H1 (cell line): Measurements from ENCODE around the gene OR5B21. TPM values are rescaled to one million over a fixed set of nuclear protein-coding genes. Genes with fewer than 3 reads are reported as not detected.

Experiments used
- CTCF ChIA-PET: fragments of 300-600 bp; sonication (Branson Sonifier 250); formaldehyde crosslinking; loops from one replicate; lab custom pipeline; 2021; ENCODE audit not compliant: partially characterized antibody; lab: Charles Lee
- POLR2A ChIA-PET: fragments of 300-600 bp; sonication (Branson Sonifier 250); formaldehyde crosslinking; loops from one replicate; lab custom pipeline; 2021; ENCODE audit warnings: inconsistent platforms; ENCODE audit not compliant: partially characterized antibody; lab: Charles Lee
- DNase-seq, 2 experiments: peaks; one replicate each; pipeline versions ENCODE4 v3.0.0 to v3.0.0-alpha.2; 2010 to 2022; ENCODE audit warnings: low spot score in 2 of 2, low read depth in 1 of 2, mixed read lengths in 1 of 2
- FAIRE-seq: peaks from 2 replicates; lab custom pipeline; 2011; peaks lifted over from hg19 to GRCh38; lab: Jason Lieb, UNC
- H2AFZ ChIP-seq: 2 replicates; pipeline ENCODE4 v1.8.1; 2012; ENCODE audit warnings: low read length, inconsistent platforms
- H2AK5ac ChIP-seq: 2 replicates; pipeline ENCODE4 v1.6.1; 2013; ENCODE audit warnings: low read depth, low read length
- H2BK120ac ChIP-seq: replicated peaks from 2 replicates; pipeline ENCODE3; 2013; ENCODE audit warnings: low read depth, low read length, inconsistent platforms
- H2BK12ac ChIP-seq: 2 replicates; pipeline ENCODE4 v1.6.1; 2013; ENCODE audit warnings: low read depth, low read length
- H2BK15ac ChIP-seq: 2 replicates; pipeline ENCODE4 v1.6.1; 2013; ENCODE audit warnings: low read length
- H2BK20ac ChIP-seq: 2 replicates; pipeline ENCODE4 v1.6.1; 2013; ENCODE audit warnings: low read length
- H2BK5ac ChIP-seq: 2 replicates; pipeline ENCODE4 v1.6.1; 2013; ENCODE audit warnings: low read depth, low read length
- H3K14ac ChIP-seq: 2 replicates; pipeline ENCODE4 v1.6.1; 2013; ENCODE audit warnings: inconsistent platforms; ENCODE audit not compliant: insufficient read length
- H3K18ac ChIP-seq: 2 replicates; pipeline ENCODE4 v1.6.1; 2013; ENCODE audit warnings: low read length; ENCODE audit errors: extremely low read depth
- H3K23ac ChIP-seq: 2 replicates; pipeline ENCODE4 v1.6.1; 2013; ENCODE audit warnings: inconsistent platforms; ENCODE audit not compliant: insufficient read length
- H3K23me2 ChIP-seq: 2 replicates; pipeline ENCODE4 v1.6.1; 2013; ENCODE audit warnings: low read depth, low read length
- H3K27ac ChIP-seq: 2 replicates; pipeline ENCODE4 v1.6.1; 2011; ENCODE audit warnings: low read depth, low read length, inconsistent platforms
- H3K27me3 ChIP-seq, 4 experiments: replicated peaks in 1 of 4; 1 replicate in 1 of 4; 2 replicates in 3 of 4; pipeline versions ENCODE4 v1.6.1 to v1.8.1; 2011 to 2013; ENCODE audit warnings: low read length in 3 of 4, mild to moderate bottlenecking in 3 of 4, inconsistent platforms in 2 of 4, mixed read lengths in 2 of 4, moderate library complexity in 1 of 4; ENCODE audit not compliant: control insufficient read depth in 3 of 4, insufficient read depth in 3 of 4; ENCODE audit errors: extremely low read depth in 1 of 4
- H3K36me3 ChIP-seq, 4 experiments: 2 replicates each; pipeline versions ENCODE4 v1.6.1 to v1.8.1; 2011 to 2013; ENCODE audit warnings: mild to moderate bottlenecking in 4 of 4, low read length in 3 of 4, moderate library complexity in 2 of 4, control low read depth in 1 of 4, inconsistent platforms in 1 of 4; ENCODE audit not compliant: insufficient read depth in 4 of 4, control insufficient read depth in 2 of 4
- H3K4ac ChIP-seq: replicated peaks from 2 replicates; pipeline ENCODE3; 2013; ENCODE audit warnings: low read length, low read depth, mixed read lengths, inconsistent platforms; ENCODE audit not compliant: insufficient read length
- H3K4me1 ChIP-seq, 4 experiments: replicated peaks in 1 of 4; 1 replicate in 1 of 4; 2 replicates in 3 of 4; pipeline versions ENCODE4 v1.6.1 to v1.8.1; 2011 to 2013; ENCODE audit warnings: low read length in 3 of 4, inconsistent platforms in 2 of 4, mixed read lengths in 1 of 4; ENCODE audit not compliant: insufficient read depth in 4 of 4, control insufficient read depth in 3 of 4
- H3K4me2 ChIP-seq, 2 experiments: 2 replicates each; pipeline versions ENCODE4 v1.6.1 to v1.8.1; 2011 to 2013; ENCODE audit warnings: low read depth in 2 of 2, low read length in 2 of 2, control low read depth in 1 of 2, inconsistent platforms in 1 of 2, mild to moderate bottlenecking in 1 of 2; ENCODE audit not compliant: insufficient read depth in 1 of 2
- H3K4me3 ChIP-seq, 4 experiments: fragments of 200-600, 300-600 bp in 1 of 4; sonication (generic), shearing (Covaris generic), sonication (Bioruptor Twin) in 1 of 4; 2 replicates each; pipeline versions ENCODE4 v1.5.1 to v1.8.1; 2011 to 2016; ENCODE audit warnings: low read length in 4 of 4, low read depth in 3 of 4, control low read depth in 2 of 4, inconsistent platforms in 2 of 4, mild to moderate bottlenecking in 2 of 4, mixed read lengths in 1 of 4, moderate library complexity in 1 of 4; ENCODE audit not compliant: insufficient read depth in 2 of 4; ENCODE audit errors: extremely low read depth in 1 of 4
- H3K56ac ChIP-seq: replicated peaks from 2 replicates; pipeline ENCODE3; 2013; ENCODE audit warnings: low read depth, mild to moderate bottlenecking, mixed read lengths, low read length, inconsistent platforms; ENCODE audit not compliant: insufficient read length
- H3K79me1 ChIP-seq: 2 replicates; pipeline ENCODE4 v1.6.1; 2013; ENCODE audit warnings: low read depth, low read length, control low read depth
- H3K79me2 ChIP-seq, 2 experiments: 2 replicates each; pipeline versions ENCODE4 v1.6.1 to v1.8.1; 2012 to 2013; ENCODE audit warnings: low read length in 2 of 2, mild to moderate bottlenecking in 2 of 2, inconsistent platforms in 1 of 2; ENCODE audit not compliant: insufficient read depth in 2 of 2, control insufficient read depth in 1 of 2
- H3K9ac ChIP-seq, 4 experiments: replicated peaks in 1 of 4; 1 replicate in 1 of 4; 2 replicates in 3 of 4; pipeline versions ENCODE4 v1.6.1 to v1.8.1; 2011 to 2013; ENCODE audit warnings: low read depth in 3 of 4, low read length in 3 of 4, control low read depth in 2 of 4, mild to moderate bottlenecking in 2 of 4, moderate library complexity in 2 of 4, inconsistent platforms in 1 of 4; ENCODE audit errors: extremely low read depth in 1 of 4
- H3K9me3 ChIP-seq, 2 experiments: 2 replicates each; pipeline versions ENCODE4 v1.6.1 to v1.8.1; 2012 to 2013; ENCODE audit warnings: mild to moderate bottlenecking in 2 of 2, moderate library complexity in 2 of 2, control low read depth in 1 of 2, inconsistent platforms in 1 of 2, low read depth in 1 of 2, low read length in 1 of 2, mixed read lengths in 1 of 2; ENCODE audit not compliant: insufficient read depth in 2 of 2
- H4K20me1 ChIP-seq, 2 experiments: replicated peaks in 1 of 2; 2 replicates each; pipeline versions ENCODE3 to v1.8.1; 2011 to 2013; ENCODE audit warnings: inconsistent platforms in 2 of 2, low read length in 2 of 2, mild to moderate bottlenecking in 1 of 2; ENCODE audit not compliant: insufficient read depth in 2 of 2, control insufficient read depth in 1 of 2
- H4K5ac ChIP-seq: 2 replicates; pipeline ENCODE4 v1.6.1; 2013; ENCODE audit warnings: low read length, low read depth, mixed read lengths, inconsistent platforms; ENCODE audit not compliant: insufficient read length
- H4K8ac ChIP-seq: 2 replicates; pipeline ENCODE4 v1.8.0; 2013; ENCODE audit warnings: mild to moderate bottlenecking, moderate library complexity, low read length, inconsistent platforms; ENCODE audit not compliant: insufficient read depth; ENCODE audit errors: extremely low read depth
- H4K91ac ChIP-seq: replicated peaks from 2 replicates; pipeline ENCODE3; 2013; ENCODE audit warnings: low read length, mixed read lengths, inconsistent platforms; ENCODE audit not compliant: insufficient read length
- BRCA1 ChIP-seq: IDR thresholded peaks from 2 replicates; pipeline ENCODE4 v1.6.1; 2012; ENCODE audit warnings: low read depth, low read length, improper control_type of control experiment
- CHD1 ChIP-seq: IDR thresholded peaks from 2 replicates; pipeline ENCODE4 v1.6.1; 2012; ENCODE audit warnings: low read depth, low read length, improper control_type of control experiment
- CREB1 ChIP-seq: IDR thresholded peaks from 2 replicates; pipeline ENCODE4 v1.6.1; 2012; ENCODE audit warnings: inconsistent platforms
- EGR1 ChIP-seq: IDR thresholded peaks from 2 replicates; pipeline ENCODE4 v1.6.1; 2011; ENCODE audit warnings: low read depth, low read length, borderline replicate concordance
- EP300 ChIP-seq, 2 experiments: IDR thresholded peaks; 1 replicate in 1 of 2; 2 replicates in 1 of 2; pipeline ENCODE4 v1.6.1; 2011 to 2012; ENCODE audit warnings: low read depth in 2 of 2, low read length in 2 of 2, mild to moderate bottlenecking in 2 of 2, borderline replicate concordance in 1 of 2, inconsistent platforms in 1 of 2, moderate library complexity in 1 of 2
- GABPA ChIP-seq: IDR thresholded peaks from 2 replicates; pipeline ENCODE4 v1.6.1; 2011; ENCODE audit warnings: mild to moderate bottlenecking, low read length, moderate library complexity, borderline replicate concordance; ENCODE audit not compliant: insufficient read depth
- KDM1A ChIP-seq: fragments of 200-600, 300-600 bp; sonication (generic); IDR thresholded peaks from 2 replicates; pipeline ENCODE4 v1.7.1; 2016; ENCODE audit warnings: mild to moderate bottlenecking, low read length, borderline replicate concordance
- KDM5A ChIP-seq: fragments of 200-600 bp; IDR thresholded peaks from 2 replicates; pipeline ENCODE4 v1.7.1; 2012; ENCODE audit warnings: mild to moderate bottlenecking, low read length, inconsistent platforms, mixed read lengths
- POU5F1 ChIP-seq: IDR thresholded peaks from 2 replicates; pipeline ENCODE4 v1.6.1; 2011; ENCODE audit warnings: low read depth, mild to moderate bottlenecking, low read length, moderate library complexity
- RXRA ChIP-seq: IDR thresholded peaks from 2 replicates; pipeline ENCODE4 v1.6.1; 2011; ENCODE audit warnings: low read depth, mild to moderate bottlenecking, low read length, moderate library complexity; ENCODE audit not compliant: insufficient read depth
- SP4 ChIP-seq: IDR thresholded peaks from 2 replicates; pipeline ENCODE4 v1.6.1; 2012; ENCODE audit warnings: low read length, inconsistent platforms
- TBP ChIP-seq: IDR thresholded peaks from 2 replicates; pipeline ENCODE4 v1.6.1; 2011; ENCODE audit warnings: low read depth, low read length, improper control_type of control experiment
- ZNF274 ChIP-seq: IDR thresholded peaks from 2 replicates; pipeline ENCODE4 v1.7.0; 2012; ENCODE audit warnings: low read length, borderline replicate concordance; ENCODE audit errors: extremely low read depth
- WGBS, 2 experiments: shearing (Covaris generic) in 1 of 2; methylation state at CpG; one replicate each; pipeline versions ENCODE4 v1.1.6 to v1.1.7; 2013 to 2015; ENCODE audit warnings: low lambda C conversion rate in 2 of 2, mixed read lengths in 2 of 2, inconsistent platforms in 1 of 2, low coverage in 1 of 2, missing lambda C conversion rate in 1 of 2; ENCODE audit not compliant: insufficient replicate concordance in 2 of 2, insufficient coverage in 1 of 2, insufficient read length in 1 of 2; ENCODE audit errors: extremely low coverage in 1 of 2, missing lambda C conversion rate in 1 of 2; 5-methylcytosine and 5-hydroxymethylcytosine counted together
- polyA plus RNA-seq, 7 experiments: library from polyadenylated mRNA; depleted of rRNA in 3 of 7; stranded (reverse) in 5 of 7; unstranded in 2 of 7; fragments of >200 nt in 5 of 7; fragments of 200-250 nt in 2 of 7; gene quantifications; 1 replicate in 5 of 7; 2 replicates in 1 of 7; 4 replicates in 1 of 7; pipeline versions ENCODE4 v1.2.1 to v1.2.3, GENCODE V29; 2011 to 2013; ENCODE audit warnings: missing spikeins in 2 of 7, mixed read lengths in 2 of 7
- total RNA-seq: library from RNA; stranded (reverse); fragmentation: NEBNext Ultra II Directional; extraction: Animal tissue kit (Norgen Biotek cat#: 25700); gene quantifications from 2 replicates; pipeline ENCODE4 v1.2.1, GENCODE V29; 2021
- TF ChIP-seq, protein P1 (sequence below): IDR thresholded peaks from 2 replicates; pipeline ENCODE4 v1.6.1; 2012; ENCODE audit warnings: inconsistent platforms
- TF ChIP-seq, protein P2 (sequence below): IDR thresholded peaks from 2 replicates; pipeline ENCODE4 v1.6.1; 2011; ENCODE audit warnings: low read depth, mild to moderate bottlenecking, low read length; ENCODE audit not compliant: insufficient read depth

OR5B21 gene
- total and polyA plus RNA-seq, 2 of the 8 experiments (the other 6 are each of a cell fraction or from before 2014, with no cell fraction given), result not detected

DNA sequence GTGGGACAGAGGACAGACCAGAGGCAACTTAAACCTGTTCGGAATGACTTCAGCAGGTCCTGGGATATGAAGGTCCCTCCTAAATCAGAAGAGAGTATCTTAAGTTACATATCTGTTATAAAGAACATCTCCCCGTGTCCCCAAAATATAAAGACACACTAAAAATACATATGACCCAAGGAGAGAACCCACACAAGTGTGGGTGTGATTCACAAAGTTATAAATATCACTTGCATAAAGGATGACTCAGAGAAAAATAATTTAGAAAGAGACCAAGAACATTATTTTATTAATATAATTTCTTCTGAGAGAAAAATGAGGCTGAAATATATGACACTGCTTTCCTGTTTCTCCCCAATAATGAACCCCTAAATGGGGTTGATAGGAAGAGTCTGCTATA is 14.2 kb downstream of the OR5B21 start:
- Histone ChIP-seq H3K4me3 (no peak overlapping the region), H3K9me3 (no peaks in the 10 kb centered on the region; a peak in 1 of 4 replicates), H2BK120ac (no peak overlapping the region), H2AFZ (no peak overlapping the region), H2BK20ac (no peak overlapping the region), H2BK12ac (no peak overlapping the region), H3K36me3 (no peaks in the 10 kb centered on the region), H3K23ac (no peak overlapping the region), H4K5ac (no peak overlapping the region), H3K79me1 (no peaks in the 10 kb centered on the region), H4K91ac (no peak overlapping the region), H2AK5ac (no peak overlapping the region), H3K27ac (no peak overlapping the region), H4K20me1 (no peaks in the 10 kb centered on the region), H4K8ac (no peak overlapping the region), H3K4me1 (no peaks in the 10 kb centered on the region), H3K27me3 (no peaks in the 10 kb centered on the region; a peak in 1 of 7 replicates), H3K4me2 (no peak overlapping the region), H3K18ac (no peak overlapping the region), H3K56ac (no peak overlapping the region), H3K23me2 (no peaks in the 10 kb centered on the region), H3K9ac (no peak overlapping the region), H2BK15ac (no peak overlapping the region), H3K14ac (no peak overlapping the region), H2BK5ac (no peak overlapping the region), H3K79me2 (no peaks in the 10 kb centered on the region), H3K4ac (no peak overlapping the region)
- DNase-seq, result no peak
- FAIRE-seq, result no peak
- ChIA-PET CTCF (no interaction called here), POLR2A (no interaction called here)
- 84% methylated on average over 2 of the region's 2 CpGs; no CpG with 5 or more reads in 1 of the 2 experiments for WGBS, 2 experiments
- TF ChIP-seq EP300 (IDR thresholded peaks at IDR 0.05; ENCODE audit: borderline replicate concordance in 1 of 2, low read depth in 2 of 2, low read length in 2 of 2), result no peak
- TF ChIP-seq GABPA, result no peak
- no peak for TF ChIP-seq TBP
- no peak for TF ChIP-seq POU5F1
- no peak for TF ChIP-seq SP4
- no peak for TF ChIP-seq CREB1
- no peak for TF ChIP-seq ZNF274
- no peak for TF ChIP-seq KDM5A
- TF ChIP-seq RXRA, result no peak
- TF ChIP-seq KDM1A, result no peak
- no peak for TF ChIP-seq BRCA1
- TF ChIP-seq, protein P1, sequence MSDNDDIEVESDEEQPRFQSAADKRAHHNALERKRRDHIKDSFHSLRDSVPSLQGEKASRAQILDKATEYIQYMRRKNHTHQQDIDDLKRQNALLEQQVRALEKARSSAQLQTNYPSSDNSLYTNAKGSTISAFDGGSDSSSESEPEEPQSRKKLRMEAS, result no peak
- TF ChIP-seq CHD1, result no peak
- TF ChIP-seq, protein P2, sequence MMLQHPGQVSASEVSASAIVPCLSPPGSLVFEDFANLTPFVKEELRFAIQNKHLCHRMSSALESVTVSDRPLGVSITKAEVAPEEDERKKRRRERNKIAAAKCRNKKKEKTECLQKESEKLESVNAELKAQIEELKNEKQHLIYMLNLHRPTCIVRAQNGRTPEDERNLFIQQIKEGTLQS, result no peak
- TF ChIP-seq EGR1, result no peak
